Activated T-cell treated with anti-CD3 and anti-CD28 coated beads, Interleukin-2, amount 50 U/mL, for 4 hours (primary cell): Measurements from ENCODE around the gene TP53INP2. TPM values are rescaled to one million over a fixed set of nuclear protein-coding genes. Genes with fewer than 3 reads are reported as not detected.
A peak's percentile ranks its signal among the peaks of the same experiment; 100 is the strongest.

Source experiments
- ATAC-seq, 2 donors: fragments of 200-7000 bp; cut with Tn5 transposase; one replicate each; pipeline ENCODE4 v1.10.0; 2021
- DNase-seq: peaks from one replicate; pipeline ENCODE4 v3.0.0-alpha.2; 2020
- H3K27me3 Mint-ChIP-seq: one replicate; pipeline ENCODE4 v1.8.0; 2021; ENCODE audit warnings: low read depth, mixed read lengths
- H3K36me3 Mint-ChIP-seq: one replicate; pipeline ENCODE4 v1.8.0; 2022; ENCODE audit warnings: mixed read lengths; ENCODE audit not compliant: insufficient read depth
- H3K4me1 Mint-ChIP-seq: one replicate; pipeline ENCODE4 v1.8.0; 2021; ENCODE audit warnings: low read depth, mixed read lengths
- H3K4me3 Mint-ChIP-seq: one replicate; pipeline ENCODE4 v1.8.0; 2021; ENCODE audit warnings: mild to moderate bottlenecking, moderate library complexity, mixed read lengths
- H3K9me3 Mint-ChIP-seq: one replicate; pipeline ENCODE4 v1.8.0; 2021; ENCODE audit warnings: mixed read lengths
- total RNA-seq, 3 donors: library from RNA; stranded (reverse); gene quantifications; one replicate each; pipeline ENCODE4 v1.2.1, GENCODE V29; 2021

TP53INP2 gene
- total RNA-seq, 3 donors from 2014 or later, result 1.1 to 1.7 (median 1.7) TPM

GRCh38 chr20:34691838-34692237 is 12.3 kb upstream of the TP53INP2 start:
- no peaks in the 10 kb centered on the region for H3K4me1 Mint-ChIP-seq
- H3K27me3 Mint-ChIP-seq, result peaks cover 5% of the 10 kb centered on the region
- DNase-seq (no peak), ATAC-seq (no peak)
- H3K36me3 Mint-ChIP-seq, result no peaks in the 10 kb centered on the region
- H3K9me3 Mint-ChIP-seq, result no peaks in the 10 kb centered on the region
- no peak overlapping the region for H3K4me3 Mint-ChIP-seq

- H3K4me1 Mint-ChIP-seq, result no peaks in the 10 kb centered on the region
- H3K4me3 Mint-ChIP-seq, result no peak overlapping the region
- H3K36me3 Mint-ChIP-seq, result no peaks in the 10 kb centered on the region
- peaks cover 5% of the 10 kb centered on the region for H3K27me3 Mint-ChIP-seq
- ATAC-seq (no peak), DNase-seq (no peak)
- no peaks in the 10 kb centered on the region for H3K9me3 Mint-ChIP-seq
These were observed 10.7 kb upstream of the TP53INP2 start for GRCh38 chr20:34693414-34693813.

- no peak for DNase-seq
- H3K4me3 Mint-ChIP-seq, result no peak overlapping the region
- H3K27me3 Mint-ChIP-seq, result peaks cover 2% of the 10 kb centered on the region
- ATAC-seq, result no peak
- no peaks in the 10 kb centered on the region for H3K36me3 Mint-ChIP-seq
- H3K4me1 Mint-ChIP-seq, result peaks cover 13% of the 10 kb centered on the region
- H3K9me3 Mint-ChIP-seq, result no peaks in the 10 kb centered on the region
These were observed 2.6 kb upstream of the TP53INP2 start for GRCh38 chr20:34701405-34702085.

DNA sequence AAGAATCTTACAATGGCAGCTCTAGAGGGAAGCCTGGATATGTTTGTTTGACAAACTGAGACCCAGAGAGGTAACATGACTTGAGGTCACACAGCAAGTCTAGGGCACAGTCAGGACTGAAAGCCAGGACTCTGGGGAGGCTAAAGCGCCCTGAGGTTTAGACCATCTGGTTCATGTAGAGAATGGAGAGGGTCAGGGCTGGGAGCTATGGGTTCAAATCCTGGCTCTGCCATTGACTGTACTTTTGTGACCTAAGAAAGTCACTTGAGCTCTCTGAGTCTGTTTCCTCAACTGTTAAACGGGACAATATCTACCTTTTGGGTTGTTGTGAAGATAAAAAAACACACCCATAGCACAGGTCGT is 1.1 kb upstream of the TP53INP2 start:
- H3K9me3 Mint-ChIP-seq, result no peaks in the 10 kb centered on the region
- H3K4me1 Mint-ChIP-seq, result peaks cover 13% of the 10 kb centered on the region
- peak overlapping the region; percentile 91 for H3K4me3 Mint-ChIP-seq
- ATAC-seq, result no peak
- no peaks in the 10 kb centered on the region for H3K36me3 Mint-ChIP-seq
- peaks cover 2% of the 10 kb centered on the region for H3K27me3 Mint-ChIP-seq
- DNase-seq, result no peak

DNA sequence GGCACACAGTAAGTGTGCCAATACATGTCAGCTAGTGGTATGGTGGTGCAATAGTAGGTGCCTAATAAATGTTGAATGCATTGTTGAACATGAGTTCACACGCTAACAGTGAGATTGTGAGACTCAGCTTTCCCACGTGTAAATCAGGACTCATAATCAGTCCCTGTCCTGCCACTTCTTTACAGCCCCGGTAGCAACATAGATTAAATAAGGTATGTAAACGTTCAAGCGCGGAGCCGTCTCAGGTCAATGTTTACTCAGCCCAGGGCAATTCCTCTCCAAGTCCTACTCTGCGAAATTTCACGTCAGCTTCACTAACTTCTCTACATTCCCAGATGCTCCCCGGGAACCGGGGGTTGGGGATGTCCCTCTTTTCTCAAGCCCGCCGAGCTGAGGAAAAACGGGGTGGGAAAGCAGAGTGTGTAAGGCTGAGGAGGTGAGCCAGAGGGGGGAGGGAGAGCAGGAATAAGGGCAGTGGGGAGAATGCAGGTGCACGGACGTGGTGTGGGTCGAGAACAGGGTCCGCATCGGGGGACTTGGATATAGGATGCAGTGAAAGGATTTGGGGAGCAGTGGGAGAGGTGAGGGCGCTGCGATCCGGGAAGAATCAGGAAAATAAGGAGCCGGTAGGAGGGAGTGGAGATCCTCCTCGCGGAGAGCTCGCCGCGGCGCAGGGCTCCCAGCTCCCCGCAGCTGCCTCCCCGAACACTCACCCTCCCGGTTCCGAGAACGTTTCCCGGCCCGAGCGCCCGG is 544 bp upstream of the TP53INP2 start:
- ATAC-seq, result peak in 1 of 2 donors; percentile 16
- H3K36me3 Mint-ChIP-seq, result no peaks in the 10 kb centered on the region
- H3K9me3 Mint-ChIP-seq, result no peaks in the 10 kb centered on the region
- no peak for DNase-seq
- peaks cover 2% of the 10 kb centered on the region for H3K27me3 Mint-ChIP-seq
- peak overlapping the region; percentile 91 for H3K4me3 Mint-ChIP-seq
- peaks cover 19% of the 10 kb centered on the region for H3K4me1 Mint-ChIP-seq

- ATAC-seq, result no peak
- peaks cover 2% of the 10 kb centered on the region for H3K27me3 Mint-ChIP-seq
- no peak for DNase-seq
- H3K36me3 Mint-ChIP-seq, result no peaks in the 10 kb centered on the region
- peak overlapping the region; percentile 83 for H3K4me3 Mint-ChIP-seq
- H3K4me1 Mint-ChIP-seq, result peaks cover 21% of the 10 kb centered on the region
- no peaks in the 10 kb centered on the region for H3K9me3 Mint-ChIP-seq
These were observed 858 bp downstream of the TP53INP2 start for GRCh38 chr20:34705008-34705396.

GRCh38 chr20:34705397-34706301 is 1.5 kb downstream of the TP53INP2 start:
- no peak for ATAC-seq
- DNase-seq, result no peak
- H3K4me3 Mint-ChIP-seq, result peak overlapping the region; percentile 83
- peaks cover 26% of the 10 kb centered on the region for H3K4me1 Mint-ChIP-seq
- H3K9me3 Mint-ChIP-seq, result no peaks in the 10 kb centered on the region
- H3K36me3 Mint-ChIP-seq, result no peaks in the 10 kb centered on the region
- peaks cover 2% of the 10 kb centered on the region for H3K27me3 Mint-ChIP-seq

GRCh38 chr20:34706302-34706875 is 2.2 kb downstream of the TP53INP2 start:
- no peak for DNase-seq
- Mint-ChIP-seq H3K4me1 (peaks cover 28% of the 10 kb centered on the region), H3K36me3 (no peaks in the 10 kb centered on the region), H3K9me3 (no peaks in the 10 kb centered on the region), H3K4me3 (no peak overlapping the region), H3K27me3 (peaks cover 2% of the 10 kb centered on the region)
- no peak for ATAC-seq

GRCh38 chr20:34706912-34707784 is 3.0 kb downstream of the TP53INP2 start:
- H3K27me3 Mint-ChIP-seq, result no peaks in the 10 kb centered on the region

DNA sequence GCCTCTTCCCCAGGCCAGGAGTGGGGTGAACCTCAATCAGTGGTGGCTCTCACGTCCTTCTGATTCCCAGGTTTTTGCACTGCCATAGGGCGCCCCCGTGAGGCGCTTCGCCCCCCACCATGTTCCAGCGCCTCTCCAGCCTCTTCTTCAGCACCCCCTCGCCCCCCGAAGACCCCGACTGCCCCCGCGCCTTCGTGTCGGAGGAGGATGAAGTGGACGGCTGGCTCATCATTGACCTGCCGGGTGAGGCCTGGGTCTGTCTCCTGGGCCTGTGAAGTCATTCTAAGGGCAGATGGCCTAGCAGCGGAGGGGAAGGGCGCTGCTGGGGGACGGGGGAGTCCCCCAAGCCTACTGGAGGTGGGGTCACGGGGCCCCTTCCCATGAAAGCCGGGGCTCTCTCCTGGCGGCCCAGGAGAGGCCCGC is 4.5 kb downstream of the TP53INP2 start:
- peaks cover 2% of the 10 kb centered on the region for H3K36me3 Mint-ChIP-seq
- no peaks in the 10 kb centered on the region for H3K27me3 Mint-ChIP-seq
- H3K4me3 Mint-ChIP-seq, result peak overlapping the region; percentile 85
- no peaks in the 10 kb centered on the region for H3K9me3 Mint-ChIP-seq
- H3K4me1 Mint-ChIP-seq, result peaks cover 27% of the 10 kb centered on the region
- ATAC-seq, result peak in 1 of 2 donors; percentile 2
- peak; percentile 50 for DNase-seq

More at GRCh38 chr20:34706912-34707784, 3.0 kb downstream of the TP53INP2 start:
- no peak for DNase-seq
- Mint-ChIP-seq H3K9me3 (no peaks in the 10 kb centered on the region), H3K4me1 (peaks cover 28% of the 10 kb centered on the region), H3K4me3 (no peak overlapping the region), H3K36me3 (no peaks in the 10 kb centered on the region)
- no peak for ATAC-seq

DNA sequence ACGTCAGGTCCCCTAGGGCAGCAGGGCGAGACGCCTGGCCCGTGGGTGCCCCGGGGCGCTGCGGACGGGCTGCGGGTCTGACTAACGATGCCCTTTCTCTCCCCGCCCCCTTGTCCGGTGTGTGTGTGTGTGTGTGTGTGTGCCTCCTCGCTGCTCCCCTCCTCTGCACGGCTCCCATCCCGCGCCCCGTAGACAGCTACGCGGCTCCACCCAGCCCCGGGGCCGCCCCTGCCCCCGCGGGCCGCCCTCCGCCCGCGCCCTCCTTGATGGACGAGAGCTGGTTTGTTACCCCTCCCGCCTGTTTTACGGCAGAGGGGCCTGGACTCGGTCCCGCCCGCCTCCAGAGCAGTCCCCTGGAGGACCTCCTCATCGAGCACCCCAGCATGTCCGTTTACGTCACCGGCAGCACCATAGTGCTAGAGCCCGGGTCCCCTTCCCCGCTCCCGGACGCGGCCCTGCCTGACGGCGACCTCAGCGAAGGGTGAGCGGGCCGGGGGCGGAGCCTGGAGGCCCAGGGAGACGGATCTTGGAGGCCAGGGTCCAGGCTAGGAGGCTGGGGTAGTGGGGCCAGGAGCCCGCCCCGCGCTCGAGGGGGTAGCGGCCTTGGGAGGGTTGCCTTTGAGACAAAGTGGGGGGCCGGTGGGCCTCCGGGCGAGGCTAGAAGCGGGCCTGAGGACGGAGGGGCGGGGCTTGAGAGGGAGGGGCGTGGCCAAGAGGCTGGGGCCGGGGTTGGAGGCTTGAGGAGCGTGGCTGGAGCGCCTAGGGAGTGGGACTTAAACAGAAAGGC is 5.1 kb downstream of the TP53INP2 start:
- DNase-seq, result peak; percentile 68
- peaks cover 28% of the 10 kb centered on the region for H3K4me1 Mint-ChIP-seq
- no peaks in the 10 kb centered on the region for H3K27me3 Mint-ChIP-seq
- H3K4me3 Mint-ChIP-seq, result peak overlapping the region; percentile 85
- H3K9me3 Mint-ChIP-seq, result no peaks in the 10 kb centered on the region
- peak; percentile 66 to 67 for ATAC-seq
- H3K36me3 Mint-ChIP-seq, result peaks cover 3% of the 10 kb centered on the region

DNA sequence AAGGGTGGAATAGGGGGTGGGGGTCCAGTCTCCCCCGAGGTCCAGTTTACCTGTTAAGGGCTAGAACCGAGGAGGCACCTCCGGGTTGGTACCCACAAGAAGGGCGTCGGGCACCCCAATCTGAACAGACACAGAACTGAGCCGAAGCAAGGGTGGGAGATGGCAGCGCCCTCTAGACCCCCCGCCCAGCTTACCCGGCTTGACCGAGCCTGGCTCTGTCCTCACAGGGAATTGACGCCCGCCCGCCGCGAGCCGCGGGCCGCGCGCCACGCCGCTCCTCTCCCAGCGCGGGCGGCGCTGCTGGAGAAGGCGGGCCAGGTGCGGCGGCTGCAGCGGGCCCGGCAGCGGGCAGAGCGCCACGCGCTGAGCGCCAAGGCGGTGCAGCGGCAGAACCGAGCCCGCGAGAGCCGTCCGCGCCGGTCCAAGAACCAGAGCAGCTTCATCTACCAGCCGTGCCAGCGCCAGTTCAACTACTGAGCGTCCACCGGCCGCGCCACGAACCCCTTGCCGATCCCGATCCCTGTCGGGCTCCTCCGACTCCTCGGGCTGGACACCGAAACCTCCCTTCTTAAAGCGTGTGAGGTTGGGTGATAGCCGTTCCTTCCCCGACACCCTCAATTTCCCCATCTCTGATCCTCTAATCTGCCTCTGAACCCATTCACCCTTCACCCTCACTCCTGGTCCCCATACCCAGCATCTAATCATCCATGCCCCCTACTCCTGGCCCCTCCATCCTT is 5.9 kb downstream of the TP53INP2 start:
- Mint-ChIP-seq H3K9me3 (no peaks in the 10 kb centered on the region), H3K4me3 (peak overlapping the region; percentile 85), H3K27me3 (no peaks in the 10 kb centered on the region), H3K36me3 (peaks cover 3% of the 10 kb centered on the region), H3K4me1 (peaks cover 22% of the 10 kb centered on the region)
- DNase-seq, result peak; percentile 49
- ATAC-seq, result peak; percentile 36 to 39
